ENCODE results near the gene PNKD.

Gene PNKD

GRCh38 chr2:218269900-218270720 lies at the start of gene PNKD, which contains the start of gene AAMP:
PNKD (plus strand) TSS chr2:218270519; CDS start chr2:218270536, 17 bp downstream.
AAMP (minus strand) TSS chr2:218270137; CDS start chr2:218270086, 51 bp downstream.
- DNase-seq = peak; percentile 98 to 99

GRCh38 chr2:218221000-218221399 lies 49.3 kb upstream of the PNKD start:
- no peak for DNase-seq

- DNase-seq = no peak
Measured at GRCh38 chr2:218223046-218223445, 47.3 kb upstream of the PNKD start.

GRCh38 chr2:218224186-218224585 lies 46.1 kb upstream of the PNKD start:
- no peak for DNase-seq

- DNase-seq = no peak
Measured at GRCh38 chr2:218226903-218227302, 43.4 kb upstream of the PNKD start.

- DNase-seq = no peak
Measured at GRCh38 chr2:218228366-218229090, 41.8 kb upstream of the PNKD start.

GRCh38 chr2:218229239-218229638 lies 41.1 kb upstream of the PNKD start:
- DNase-seq = no peak

- no peak for DNase-seq
Measured at GRCh38 chr2:218229851-218230250, 40.5 kb upstream of the PNKD start.

GRCh38 chr2:218230882-218231281 lies 39.4 kb upstream of the PNKD start:
- DNase-seq = no peak

GRCh38 chr2:218233543-218233942 lies 36.8 kb upstream of the PNKD start:
- no peak for DNase-seq

GRCh38 chr2:218234521-218234920 lies 35.8 kb upstream of the PNKD start:
- DNase-seq = no peak

- DNase-seq = no peak
Measured at GRCh38 chr2:218235017-218235416, 35.3 kb upstream of the PNKD start.

GRCh38 chr2:218236829-218237228 lies 33.5 kb upstream of the PNKD start:
- DNase-seq = no peak

- no peak for DNase-seq
Measured at GRCh38 chr2:218238887-218239286, 31.4 kb upstream of the PNKD start.

GRCh38 chr2:218244204-218244603 lies 26.1 kb upstream of the PNKD start:
- no peak for DNase-seq

- DNase-seq = no peak
Measured at GRCh38 chr2:218244665-218245064, 25.7 kb upstream of the PNKD start.

GRCh38 chr2:218245214-218245613 lies 25.1 kb upstream of the PNKD start:
- no peak for DNase-seq

GRCh38 chr2:218249691-218250090 lies 20.6 kb upstream of the PNKD start:
- no peak for DNase-seq

GRCh38 chr2:218252509-218253231 lies 17.6 kb upstream of the PNKD start:
- DNase-seq = no peak

- DNase-seq = no peak
Measured at GRCh38 chr2:218253232-218253625, 17.1 kb upstream of the PNKD start.

- no peak for DNase-seq
Measured at GRCh38 chr2:218255446-218255845, 14.9 kb upstream of the PNKD start.

GRCh38 chr2:218256612-218257350 lies 13.5 kb upstream of the PNKD start:
- no peak for DNase-seq

Data from cerebellar nuclear complex (tissue), 1 donor.